A549 treated with GW870086 at 1 μM for 4 hours (cell line): ENCODE measurements around the gene ATG7. TPM values are rescaled to one million over a fixed set of nuclear protein-coding genes. Genes with fewer than 3 reads are reported as not detected.

Source experiments
- total RNA-seq: library from RNA; stranded (reverse); fragments of 200-300 nt; extraction: Qiagen RNA extraction; gene quantifications from 5 replicates; pipeline ENCODE4 v1.2.3, GENCODE V29; 2022; ENCODE audit warnings: low read depth

Gene ATG7
- total RNA-seq = 14.7 to 18.6 TPM (median 16.9 TPM) in 5 replicates

DNA sequence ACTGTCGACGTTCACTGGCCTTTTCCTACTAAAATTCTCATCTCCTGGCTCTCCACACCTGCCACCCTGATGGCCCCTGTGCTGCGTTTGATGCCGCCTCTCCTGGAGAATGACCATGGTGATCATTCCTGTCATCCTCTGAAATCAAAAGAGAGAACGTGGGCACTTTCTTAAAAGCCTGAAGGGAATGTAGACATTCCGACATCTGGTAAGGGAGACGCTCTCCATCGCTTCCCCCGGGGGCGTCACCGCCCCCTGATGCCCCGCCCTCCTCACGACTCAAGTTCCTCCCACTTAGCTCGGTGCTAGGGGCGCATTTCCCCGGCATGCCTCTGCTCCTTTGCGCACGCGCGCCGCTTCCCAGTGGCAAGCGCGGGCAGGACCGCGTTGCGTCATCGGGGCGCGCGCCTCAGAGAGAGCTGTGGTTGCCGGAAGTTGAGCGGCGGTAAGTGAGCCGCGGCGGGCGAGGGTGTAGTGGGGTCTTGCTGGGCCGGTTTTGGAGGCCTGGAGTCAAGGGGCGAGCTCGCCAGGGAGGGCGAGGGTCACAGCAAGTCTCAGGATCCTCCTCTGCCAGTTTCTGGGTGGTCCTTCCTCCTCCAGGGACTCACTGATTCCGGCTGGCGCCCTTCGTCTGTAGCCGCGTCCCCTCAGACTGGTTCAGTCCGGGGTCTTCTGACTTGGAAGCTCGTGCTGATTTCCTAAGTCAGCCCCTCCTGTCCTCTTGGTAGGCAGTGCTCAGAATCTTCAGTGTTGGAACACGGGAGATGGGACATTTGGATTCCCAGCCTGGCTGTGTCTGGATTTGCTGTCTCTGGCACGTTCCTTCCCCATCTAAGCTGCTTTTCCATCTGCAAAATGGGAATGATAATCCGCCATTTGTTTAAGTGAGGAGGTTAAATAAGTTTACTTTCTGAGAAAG lies at the start of gene ATG7:
TSS of gene ATG7 (plus strand) at position 412 of the 919 bp plus-strand sequence. CDS start 26,299 bp downstream, outside the sequence.

Other genes starting within 250 kb of the ATG7 start
- 7.8 to 9.8 TPM (median 8.3 TPM) in 5 replicates for gene HRH1, start 117.9 kb upstream of the ATG7 start, total RNA-seq